Hematopoietic multipotent progenitor cell treated with erythropoietin and hydrocortisone succinate and interleukin-3 and kit ligand, for 4 days (in vitro differentiated cells): ENCODE results near the gene NEK4.
"Not testable (repeated sequence)": the region's sequence is repeated elsewhere in the genome, so short reads cannot be mapped to it uniquely, and the experiment has no call there.

Experiments
- DNase-seq: peaks from one replicate; pipeline ENCODE4 v3.0.0-alpha.2; 2015

Gene NEK4

DNA sequence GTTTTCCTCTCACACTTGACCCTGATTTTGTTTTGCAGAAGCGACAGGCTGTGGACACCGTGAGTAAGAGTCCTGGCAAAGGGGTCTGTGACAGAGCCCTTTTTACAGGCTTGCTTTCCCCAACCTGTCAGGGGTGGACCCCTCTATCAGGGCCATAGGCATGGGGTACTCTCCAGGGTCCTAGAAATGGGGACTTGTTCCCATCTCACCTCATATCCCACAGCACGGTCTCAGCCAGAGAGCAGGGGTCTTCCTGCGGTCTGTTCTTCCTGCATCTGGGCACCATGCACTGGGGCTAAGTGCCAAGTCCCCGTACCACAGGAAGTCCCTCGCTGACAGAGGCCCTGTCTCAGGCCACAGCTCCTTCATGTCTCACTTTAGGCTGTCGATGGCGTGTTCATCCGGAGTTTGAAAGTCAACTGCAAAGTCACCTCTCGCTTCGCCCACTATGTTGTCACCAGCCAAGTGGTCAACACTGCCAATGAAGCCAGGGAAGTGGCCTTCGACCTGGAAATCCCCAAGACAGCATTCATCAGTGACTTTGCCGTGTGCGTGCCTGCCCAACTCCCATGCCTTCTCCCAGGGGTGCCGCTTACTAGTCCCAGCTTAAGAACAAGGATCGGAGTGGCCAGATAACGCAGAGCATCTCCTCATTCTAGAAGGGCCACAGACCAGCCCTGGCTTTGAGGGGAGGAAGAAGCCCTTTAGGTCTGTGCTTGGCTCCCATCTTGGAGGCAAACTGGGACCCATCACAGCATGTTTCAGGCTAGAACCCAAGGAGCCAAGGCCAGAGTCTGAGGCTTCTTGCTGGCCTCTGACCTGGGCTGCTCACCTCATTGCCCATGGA, 7.4 kb upstream of the NEK4 start:
- peak; percentile 49 for DNase-seq

DNA sequence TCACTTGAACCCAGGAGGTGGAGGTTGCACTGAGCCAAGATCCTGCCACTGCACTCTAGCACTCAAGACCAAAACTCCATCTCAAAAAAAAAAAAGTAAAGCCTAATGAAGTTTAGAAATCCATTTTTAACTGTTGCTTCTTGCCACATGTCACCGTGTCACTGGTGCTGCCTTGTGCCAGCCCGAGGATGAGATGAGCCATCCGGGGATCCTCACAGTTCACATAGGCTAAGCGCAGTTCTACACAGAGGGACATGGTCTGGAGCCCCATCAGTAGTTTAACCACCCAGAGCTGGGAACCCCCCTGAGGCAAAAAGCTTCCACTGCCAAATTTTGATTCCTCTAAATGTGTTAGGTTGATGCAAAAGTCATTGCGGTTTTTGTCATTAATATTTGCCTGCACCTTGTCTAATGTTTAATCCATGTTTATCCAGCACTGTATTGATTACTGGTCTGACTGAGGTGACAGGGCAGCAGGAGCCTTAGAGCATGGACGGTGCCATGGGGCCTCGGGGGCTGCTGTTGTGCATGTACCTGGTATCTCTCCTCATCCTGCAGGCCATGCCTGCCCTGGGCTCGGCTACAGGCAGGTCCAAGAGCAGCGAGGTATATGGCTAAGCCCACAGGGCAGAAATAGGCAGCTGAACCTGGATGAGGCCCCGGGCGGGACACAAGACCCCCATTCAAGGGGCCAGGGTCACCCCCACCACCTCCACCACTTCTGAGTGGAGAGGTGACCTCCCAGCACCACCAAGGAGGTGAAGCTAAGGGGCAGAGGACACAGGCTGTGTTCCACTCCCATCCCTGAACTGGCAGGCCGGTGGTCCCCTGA, 6.6 kb upstream of the NEK4 start, which contains the start of gene ITIH1:
Gene ITIH1 (plus strand): TSS at position 473 of the 832 bp plus-strand sequence. CDS start 17 bp downstream, at position 490.
- DNase-seq: no peak

DNA sequence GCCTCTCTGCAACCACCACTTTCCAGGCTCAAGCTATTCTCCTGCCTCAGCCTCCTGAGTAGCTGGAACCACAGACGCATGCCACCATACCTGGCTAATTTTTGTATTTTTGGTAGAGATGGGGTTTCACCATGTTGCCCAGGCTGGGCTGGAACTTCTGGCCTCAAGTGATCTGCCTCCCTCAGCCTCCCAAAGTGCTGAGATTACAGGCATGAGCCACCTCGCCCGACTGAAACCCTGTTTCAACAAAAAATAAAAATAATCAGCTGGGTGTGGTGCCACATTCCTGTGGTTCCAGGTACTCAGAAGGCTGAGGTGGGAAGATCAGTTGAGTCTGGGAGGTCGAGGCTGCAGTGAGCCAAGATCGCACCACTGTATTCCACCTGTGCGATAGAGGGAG, 5.7 kb upstream of the NEK4 start:
- not testable (repeated sequence) for DNase-seq

DNA sequence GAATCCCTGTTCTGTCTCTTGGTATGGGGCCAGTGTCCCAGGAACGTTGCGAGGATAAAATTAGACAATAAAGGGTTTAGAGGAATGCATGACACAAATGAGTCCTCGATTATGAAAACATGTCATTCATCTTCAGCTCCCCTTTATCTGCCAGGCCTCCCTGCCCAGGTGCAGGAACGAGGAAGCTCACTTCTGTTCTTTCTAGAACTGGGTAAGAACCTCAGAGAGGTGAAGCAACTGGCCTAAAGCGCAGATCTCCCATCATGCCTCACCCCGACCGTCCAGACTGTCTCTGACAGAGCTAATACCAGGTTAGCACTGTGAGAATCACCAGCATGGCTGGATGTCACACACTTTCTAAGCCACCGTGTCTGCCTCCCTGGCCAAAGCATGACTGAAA, 5.1 kb upstream of the NEK4 start:
- DNase-seq: no peak

DNA sequence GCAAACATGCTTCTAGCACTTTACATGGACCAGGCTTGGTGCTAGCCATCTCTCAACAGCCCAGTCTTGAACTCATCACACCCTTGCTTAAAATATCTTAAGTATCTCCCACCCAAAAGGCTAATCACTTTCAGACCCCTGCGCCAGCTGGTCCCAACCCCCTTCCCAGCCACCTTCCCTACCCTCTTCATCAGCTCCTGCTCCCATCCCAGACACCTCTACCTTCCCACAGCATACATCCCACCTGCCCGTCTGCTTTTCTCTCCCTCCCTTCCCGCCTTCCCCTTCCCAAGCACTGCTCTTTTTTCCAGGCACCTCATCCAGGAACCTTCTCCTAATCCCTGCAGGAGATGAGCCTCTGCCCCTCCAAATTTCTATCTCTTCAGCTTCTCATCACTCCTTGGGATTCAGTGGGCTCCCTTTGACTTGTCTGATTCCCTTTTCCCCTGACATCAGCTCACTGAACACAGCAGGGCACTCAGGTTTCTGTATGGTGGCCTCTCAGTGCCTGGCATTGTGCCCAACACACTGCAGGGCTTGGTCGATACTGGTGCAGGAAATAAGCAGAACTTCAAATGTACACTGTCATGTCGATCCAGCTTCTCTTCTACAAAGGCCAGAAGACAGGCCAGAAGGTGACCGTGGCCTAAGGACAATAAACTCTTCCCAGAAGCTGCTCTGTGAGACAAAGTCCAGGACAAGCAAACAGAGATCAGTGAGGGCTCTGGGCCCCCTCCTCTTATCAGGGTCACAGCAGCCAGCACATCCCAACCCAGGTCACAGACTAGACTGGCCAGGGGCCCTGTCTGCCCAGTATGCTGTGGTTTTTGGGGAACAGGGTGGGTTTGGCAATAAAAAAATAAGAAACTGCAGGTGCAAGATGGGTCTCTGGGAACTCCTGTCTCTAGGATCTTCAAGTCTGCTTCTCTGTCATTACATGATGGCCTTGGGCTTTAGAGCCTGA, 4.4 kb upstream of the NEK4 start:
- DNase-seq: peak; percentile 82

DNA sequence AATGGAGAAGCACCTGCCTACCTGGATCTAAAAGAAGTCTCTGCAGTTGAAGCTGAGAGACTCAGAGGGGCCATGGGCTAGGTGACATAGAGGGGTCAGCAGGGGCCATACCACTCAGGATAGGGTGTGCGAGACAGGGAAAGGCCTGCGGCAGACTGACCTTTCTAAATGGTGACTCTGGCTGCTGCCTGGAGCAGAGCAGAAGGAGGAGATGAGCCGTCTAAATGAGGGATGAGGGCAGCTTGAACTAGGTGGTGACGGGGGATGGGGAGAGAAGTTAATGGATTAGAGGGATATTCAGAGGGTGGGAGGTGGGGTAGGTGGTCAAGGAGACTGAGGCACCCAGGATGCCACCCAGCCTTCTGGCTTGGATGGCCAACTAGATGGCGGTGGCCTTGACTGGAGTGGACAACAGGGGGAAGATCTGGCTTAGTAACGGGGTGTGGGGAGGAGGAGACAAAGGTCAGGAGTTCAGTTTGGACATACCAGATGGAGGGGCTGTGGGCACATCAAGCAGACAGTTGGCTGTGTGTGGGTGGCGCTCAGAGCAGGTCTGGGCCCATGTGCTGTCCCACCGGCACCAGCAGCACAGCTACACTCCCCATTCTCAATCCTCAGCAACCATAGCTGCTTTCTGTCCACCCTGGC, 3.5 kb upstream of the NEK4 start:
- DNase-seq: no peak

DNA sequence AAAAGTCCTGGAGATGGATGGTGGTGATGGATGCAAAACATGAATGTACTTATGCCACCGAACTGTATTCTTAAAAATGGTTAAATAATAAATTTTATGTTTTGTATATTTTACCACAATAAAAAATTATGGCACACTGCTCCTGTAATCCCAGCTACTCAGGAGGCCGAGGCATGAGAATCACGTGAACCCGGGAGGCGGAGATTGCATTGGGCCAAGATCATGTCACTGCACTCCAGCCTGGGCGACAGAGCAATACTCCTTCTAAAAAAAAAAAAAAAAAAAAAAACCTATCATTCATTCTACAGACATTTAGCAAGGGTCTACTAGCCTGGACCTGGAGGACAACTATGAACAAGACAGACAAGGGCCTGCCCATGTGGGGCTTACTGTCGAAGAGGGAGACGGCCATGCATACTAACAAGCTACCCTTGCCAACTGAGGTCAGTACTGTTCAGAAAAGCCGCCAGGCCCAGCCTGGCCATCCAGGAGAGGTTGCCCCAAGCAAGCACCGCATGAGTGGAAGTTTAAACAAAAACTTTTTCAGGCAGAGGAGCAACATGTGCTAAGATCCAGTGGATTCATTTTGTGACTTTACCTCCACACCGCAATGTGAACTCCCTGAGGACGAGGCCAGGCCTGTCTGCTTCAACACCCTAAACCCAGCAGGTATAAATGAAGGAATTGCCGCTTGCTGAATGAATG, 2.8 kb upstream of the NEK4 start:
- no peak for DNase-seq

DNA sequence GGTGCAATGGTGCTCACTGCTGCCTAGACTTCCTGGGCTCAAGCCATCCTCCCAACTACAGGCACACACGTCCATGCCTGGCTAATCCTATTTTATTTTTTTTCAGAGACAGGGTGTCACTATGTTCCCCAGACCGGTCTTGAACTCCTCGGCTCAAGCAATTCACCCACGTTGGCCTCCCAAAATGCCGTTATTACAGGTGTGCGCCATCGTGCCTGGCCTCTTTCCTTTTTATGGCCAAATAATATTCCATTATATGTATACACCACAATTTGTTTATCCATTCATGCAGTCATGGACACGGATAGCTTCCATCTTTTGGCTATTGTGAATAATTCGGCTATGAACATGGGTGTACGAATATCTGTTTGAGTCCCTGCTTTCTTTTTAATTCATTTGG, 962 bp upstream of the NEK4 start:
- DNase-seq: no peak

DNA sequence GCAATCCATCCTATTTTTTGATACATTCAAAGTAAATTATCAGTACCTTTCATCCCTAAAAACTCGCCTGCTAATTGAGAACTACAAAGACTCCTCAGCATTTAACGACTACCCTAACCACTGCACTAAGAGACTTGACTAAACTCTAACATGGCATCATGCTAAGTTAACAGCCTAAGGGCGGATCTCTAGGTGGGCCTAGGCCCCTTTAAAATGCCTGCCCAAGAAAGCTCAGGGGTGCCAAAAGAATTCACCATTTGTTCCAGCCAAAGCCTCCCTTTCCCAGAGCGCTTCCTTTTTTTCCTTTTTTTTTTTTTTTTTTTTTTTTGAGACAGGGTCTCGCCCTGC, 568 bp upstream of the NEK4 start:
- DNase-seq: no peak

DNA sequence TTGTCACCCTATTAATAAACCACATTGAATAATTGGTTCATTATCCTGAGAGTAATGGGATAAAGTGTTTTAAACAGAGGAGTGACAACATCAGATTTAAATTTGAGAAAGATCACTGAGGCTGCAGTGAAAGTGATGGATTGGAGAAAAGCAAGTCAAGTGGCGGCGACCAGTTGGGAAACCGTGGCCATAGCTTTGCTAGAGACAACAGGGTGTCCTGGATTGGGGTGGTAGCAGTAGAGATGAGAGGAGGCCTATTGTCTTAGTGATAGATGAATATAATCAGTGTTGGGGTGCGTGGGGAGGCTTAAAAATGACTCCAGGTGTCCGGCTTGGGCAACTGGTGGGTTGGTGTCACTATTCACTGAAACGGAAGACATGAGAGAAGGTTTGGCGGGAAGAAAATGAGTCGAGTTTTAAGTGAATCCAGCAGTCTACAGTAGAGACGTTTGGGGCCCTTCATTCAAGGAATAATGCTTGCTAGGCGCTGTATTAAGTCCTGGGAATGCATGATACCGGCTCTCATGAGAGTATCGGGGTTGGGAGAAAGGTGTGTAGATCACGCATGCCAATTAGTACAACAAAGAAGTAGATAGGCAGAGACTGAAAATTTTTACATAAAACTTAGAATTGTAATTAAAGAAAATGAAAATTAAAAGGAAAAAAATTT, 819 bp downstream of the NEK4 start:
- DNase-seq: peak; percentile 49

DNA sequence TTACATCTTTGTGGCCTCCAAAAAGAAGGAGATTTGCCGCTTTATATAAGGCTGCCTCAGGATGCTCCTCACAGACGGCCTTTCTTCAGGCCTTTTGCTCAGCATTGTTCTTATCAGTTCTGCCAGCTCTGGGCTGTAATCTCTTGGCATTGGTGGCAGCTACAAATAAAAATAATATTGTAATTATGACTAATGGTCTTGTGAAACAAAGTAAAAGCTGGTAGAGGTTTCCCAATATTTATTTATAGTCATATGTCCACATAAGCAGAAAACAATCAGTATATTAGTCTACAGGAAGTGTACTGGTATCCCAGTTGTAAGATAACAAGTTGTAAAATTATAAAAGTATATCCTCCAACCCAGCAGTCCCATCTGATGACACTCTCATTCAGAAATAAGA, 7.3 kb downstream of the NEK4 start:
- peak; percentile 70 for DNase-seq

DNA sequence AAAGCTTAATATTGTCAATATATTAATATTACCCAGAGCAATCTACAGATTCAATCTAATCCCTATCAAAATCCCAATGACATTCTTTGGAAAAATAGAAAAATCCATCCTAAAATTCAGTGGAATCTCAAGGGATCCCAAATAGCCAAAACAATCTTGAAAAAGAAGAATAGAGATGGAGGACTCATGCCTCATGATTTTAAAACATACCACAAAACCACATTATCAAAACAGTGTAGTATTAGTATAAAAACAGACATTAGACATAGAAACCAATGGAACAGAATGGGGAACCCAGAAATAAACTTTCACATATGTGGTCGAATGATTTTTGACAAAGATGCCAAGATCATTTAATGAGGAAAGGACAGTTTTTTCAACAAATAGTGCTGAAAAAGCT, 14.6 kb downstream of the NEK4 start:
- no peak for DNase-seq

DNA sequence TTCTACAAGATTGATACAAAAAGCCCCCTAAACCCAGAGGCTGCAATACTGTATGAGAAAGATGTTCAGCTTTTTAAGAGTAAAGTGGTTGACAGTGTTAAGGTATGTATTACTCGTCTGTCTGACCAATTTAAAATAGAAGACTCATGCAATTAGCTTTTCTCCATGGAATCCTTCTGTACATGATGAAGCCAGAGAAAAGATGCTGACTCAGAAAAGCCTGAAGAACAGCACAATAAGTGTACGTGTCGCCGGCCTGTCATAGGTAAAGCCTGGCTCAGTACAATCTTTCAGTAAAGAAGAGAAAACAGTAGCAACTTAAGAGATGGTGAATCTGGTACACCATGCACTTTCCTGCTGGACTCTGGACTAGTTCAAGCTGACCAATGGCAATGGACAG, 16.4 kb downstream of the NEK4 start:
- DNase-seq: no peak

DNA sequence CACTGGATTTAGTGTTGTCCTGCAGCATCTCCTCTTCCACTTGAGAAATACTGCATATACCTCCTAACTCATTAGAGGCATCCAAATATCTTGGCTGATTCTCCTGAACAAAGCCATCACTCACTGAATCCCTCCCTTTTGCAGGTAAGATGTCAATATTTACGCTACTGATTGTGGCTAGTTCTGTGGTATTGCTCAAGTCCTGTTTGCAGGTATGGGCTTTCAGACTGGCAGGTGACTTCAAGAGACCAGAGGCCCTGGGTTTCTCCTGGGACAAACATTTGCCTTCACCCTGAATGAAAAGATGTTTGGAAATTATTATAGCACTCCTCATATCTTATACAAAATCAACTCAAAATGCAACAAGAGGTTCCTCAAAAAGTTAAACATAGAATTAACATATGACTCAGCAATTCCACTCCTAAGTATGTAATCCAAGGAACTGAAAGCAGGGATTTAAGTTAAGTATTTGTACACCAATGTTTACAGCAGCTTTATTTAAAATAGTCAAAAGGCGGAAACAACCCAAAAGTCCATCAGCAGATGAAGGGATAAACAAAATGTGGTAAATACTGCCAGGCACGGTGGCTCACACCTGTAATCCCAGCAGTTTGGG, 18.6 kb downstream of the NEK4 start:
- peak; percentile 50 for DNase-seq

DNA sequence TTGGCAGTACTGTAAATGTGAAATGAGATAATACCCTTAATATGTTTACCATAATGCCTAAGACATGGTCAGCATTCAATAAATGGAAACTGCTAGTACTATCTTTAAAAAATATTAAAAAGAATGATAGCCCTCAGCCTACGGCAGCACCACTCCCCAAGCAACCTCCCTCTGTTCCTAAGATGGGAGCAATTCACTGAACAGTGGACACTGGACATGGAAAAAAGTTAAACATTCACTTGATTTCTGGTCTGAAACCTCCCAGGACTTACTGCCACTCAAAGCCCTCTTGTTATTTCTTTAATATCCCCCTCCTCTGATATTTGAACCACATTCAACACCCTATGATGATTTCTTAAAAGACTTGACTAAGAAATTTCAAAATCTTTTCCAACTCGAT, 27.0 kb downstream of the NEK4 start:
- no peak for DNase-seq

DNA sequence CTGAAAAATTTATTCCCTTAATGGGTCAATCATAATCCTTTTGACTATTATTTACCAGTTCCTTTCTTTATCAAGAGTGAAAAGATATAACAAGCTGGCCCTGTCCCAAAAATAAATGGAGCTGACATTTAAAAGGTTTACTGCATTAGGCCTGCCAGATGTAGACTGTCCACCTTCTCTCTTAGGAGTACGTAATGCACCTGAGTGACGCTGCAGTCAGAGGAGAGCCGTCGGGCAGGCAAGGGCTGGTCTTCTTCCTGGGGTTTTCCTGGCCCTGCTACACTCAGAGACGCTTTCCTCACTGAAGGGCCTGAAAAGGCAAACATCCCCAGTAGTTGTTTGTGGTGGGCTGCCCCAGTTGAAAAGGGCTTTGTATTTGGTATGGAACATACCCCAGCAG, 27.6 kb downstream of the NEK4 start:
- DNase-seq: no peak

DNA sequence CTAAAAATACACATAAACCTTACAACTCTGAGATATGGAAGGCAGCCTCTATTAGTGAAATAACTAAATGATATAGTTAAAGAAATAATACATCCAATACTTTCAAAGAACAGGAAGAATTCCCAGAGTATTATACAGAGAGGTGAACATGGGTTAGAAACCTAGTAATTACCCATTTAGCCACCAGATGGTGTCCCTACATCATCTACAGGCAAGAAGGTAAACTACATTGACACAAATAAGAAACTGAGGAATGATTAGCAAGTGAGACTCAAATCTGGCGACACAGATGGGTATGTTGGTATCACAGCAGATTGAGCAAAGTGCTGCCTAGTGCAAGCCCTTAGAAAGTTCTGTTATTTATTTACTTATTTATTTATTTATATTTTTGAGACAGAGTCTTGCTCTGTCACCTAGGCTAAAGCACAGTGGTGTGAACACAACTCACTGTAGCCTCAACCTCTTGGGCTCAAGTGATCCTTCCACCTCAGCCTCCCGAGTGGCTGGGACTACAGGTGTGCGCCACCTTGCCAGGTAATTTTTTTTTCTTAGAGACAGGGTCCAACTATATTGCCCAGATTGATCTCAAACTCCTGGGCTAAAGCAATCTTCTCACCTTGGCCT, 28.2 kb downstream of the NEK4 start:
- peak; percentile 61 for DNase-seq

DNA sequence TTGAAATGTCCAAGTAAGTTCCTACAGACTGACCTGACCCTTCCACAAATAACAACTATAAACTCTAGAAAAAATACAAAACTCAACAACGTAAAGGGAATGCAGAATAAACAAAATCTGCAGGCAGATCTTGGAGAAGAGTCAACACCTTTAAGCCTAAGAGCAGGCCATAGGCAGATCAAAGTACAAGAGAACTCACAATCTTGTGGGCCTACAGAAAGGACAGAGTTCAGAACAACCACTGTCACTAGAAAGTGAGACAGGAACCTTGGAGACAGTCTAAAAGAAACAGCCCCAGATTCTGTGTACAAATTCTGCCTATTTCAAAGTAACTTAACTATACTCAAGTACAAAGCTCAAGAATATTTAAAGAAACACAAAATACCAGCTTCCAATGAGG, 31.0 kb downstream of the NEK4 start:
- DNase-seq: no peak

DNA sequence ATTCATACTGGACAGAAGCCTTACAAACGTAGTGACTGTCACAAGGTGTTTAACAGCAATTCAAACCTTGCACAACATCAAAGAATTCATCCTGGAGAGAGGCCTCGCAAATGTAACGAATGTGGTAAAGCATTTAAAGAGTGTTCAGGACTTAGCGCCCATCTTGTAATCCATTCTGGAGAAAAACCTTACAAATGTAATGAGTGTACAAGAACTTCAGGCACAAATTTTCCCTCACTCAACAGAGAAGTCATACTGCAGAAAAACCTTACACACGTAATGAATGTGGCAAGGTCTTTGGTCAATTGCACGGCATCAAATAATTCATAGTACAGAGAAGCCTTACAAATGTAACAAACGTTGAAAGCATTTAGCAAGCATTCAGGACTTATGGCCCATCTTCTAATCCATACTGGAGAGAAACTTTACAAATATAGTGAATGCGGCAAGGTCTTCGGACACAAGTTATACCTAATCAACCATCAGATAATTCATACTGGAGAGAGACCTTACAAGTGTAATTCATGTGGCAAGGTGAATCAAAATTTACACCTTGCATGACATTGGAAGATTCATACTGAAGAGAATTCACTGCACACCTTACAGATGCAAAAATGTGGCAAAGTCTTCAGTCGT, 37.4 kb downstream of the NEK4 start:
- DNase-seq: no peak

DNA sequence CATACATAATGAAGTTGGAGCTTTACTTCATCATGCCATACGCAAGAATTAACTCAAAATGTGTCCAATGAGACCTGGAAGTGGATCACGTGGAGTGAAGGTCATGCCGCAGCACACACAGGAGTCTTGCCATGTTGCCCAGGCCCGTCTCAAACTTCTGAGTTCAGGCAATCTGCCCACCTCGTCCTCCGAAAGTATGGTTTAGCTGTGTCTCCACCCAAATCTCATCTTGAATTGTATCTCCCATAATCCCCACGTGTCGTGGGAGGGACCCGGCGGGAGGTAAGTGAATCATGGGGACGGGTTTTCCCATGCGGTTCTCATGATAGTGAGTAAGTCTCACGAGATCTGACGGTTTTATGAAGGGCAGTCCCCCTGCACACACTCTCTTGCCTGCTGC, 39.1 kb downstream of the NEK4 start:
- no peak for DNase-seq
